ENCODE measurements around the gene SMAD2. TPM values are rescaled to one million over a fixed set of nuclear protein-coding genes. Genes with fewer than 3 reads are reported as not detected.

The SMAD2 gene
- total RNA-seq, 2 experiments from 2014 or later: 80.4 to 83.0 TPM

DNA sequence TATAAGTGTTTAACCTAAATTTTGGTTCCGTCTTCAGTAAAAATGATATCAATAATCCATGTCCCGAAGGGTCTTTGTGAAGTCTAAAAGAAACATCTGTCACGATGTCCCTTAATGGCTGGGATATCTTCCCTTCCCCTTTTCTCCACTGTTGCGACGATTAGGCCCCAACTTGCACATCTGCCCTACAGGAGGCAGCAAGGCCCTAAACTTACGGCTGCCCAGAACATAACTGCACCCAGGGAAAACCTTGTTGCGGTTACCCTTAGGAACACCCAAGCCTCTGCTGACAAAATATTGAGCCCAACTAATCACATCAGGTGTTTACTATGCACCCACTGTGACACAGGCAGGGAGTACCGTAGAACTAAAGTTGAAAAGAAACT is 1.3 kb upstream of the SMAD2 start:
- Histone ChIP-seq H3K4me3 (ENCODE audit: low read length) (peak overlapping the region; percentile 56), H3K27me3 (ENCODE audit: control insufficient read depth in 1 of 2, insufficient read depth in 2 of 2, low read length in 2 of 2) (no peaks in the 10 kb centered on the region), H3K27ac (ENCODE audit: low read depth in 1 of 2, low read length in 2 of 2) (peak overlapping the region; percentile 78 to 92), H3K4me1 (ENCODE audit: insufficient read depth, low read length) (peaks cover 16% of the 10 kb centered on the region), H3K36me3 (ENCODE audit: insufficient read depth, low read length) (no peaks in the 10 kb centered on the region), H3K9me3 (ENCODE audit: control insufficient read depth in 1 of 2, insufficient read depth in 1 of 2, low read length in 2 of 2) (no peaks in the 10 kb centered on the region)
- H3K27me3 Mint-ChIP-seq: no peaks in the 10 kb centered on the region
- peaks cover 39% of the 10 kb centered on the region for H3K4me1 Mint-ChIP-seq (ENCODE audit: low read depth)
- ATAC-seq (ENCODE audit: poor library complexity) (peak; percentile 12), DNase-seq (peak in 13 of 14 experiments; percentile 9 to 78 (median 28))
- POLR2A ChIA-PET: no interaction called here
- intact Hi-C loops (cut with DNase I, micrococcal nuclease): loop anchor here in 1 of 2 experiments (2.0 to 10.0 kb wide), 5 partner anchors 29 to 1553 kb away; partner anchors contain the start of genes C18orf32 and HDHD2
- CTCF ChIA-PET: interaction anchor here (0.6 to 2.1 kb wide), 2 partner anchors 19 to 76 kb away, joined by 4 to 6 read pairs; no protein-coding TSS in a partner anchor
- peak overlapping the region; percentile 95 for H3K27ac Mint-ChIP-seq
- no peaks in the 10 kb centered on the region for H3K9me3 Mint-ChIP-seq
- peaks cover 13% of the 10 kb centered on the region for H3K36me3 Mint-ChIP-seq (ENCODE audit: low read depth)
- TF ChIP-seq, protein P1, sequence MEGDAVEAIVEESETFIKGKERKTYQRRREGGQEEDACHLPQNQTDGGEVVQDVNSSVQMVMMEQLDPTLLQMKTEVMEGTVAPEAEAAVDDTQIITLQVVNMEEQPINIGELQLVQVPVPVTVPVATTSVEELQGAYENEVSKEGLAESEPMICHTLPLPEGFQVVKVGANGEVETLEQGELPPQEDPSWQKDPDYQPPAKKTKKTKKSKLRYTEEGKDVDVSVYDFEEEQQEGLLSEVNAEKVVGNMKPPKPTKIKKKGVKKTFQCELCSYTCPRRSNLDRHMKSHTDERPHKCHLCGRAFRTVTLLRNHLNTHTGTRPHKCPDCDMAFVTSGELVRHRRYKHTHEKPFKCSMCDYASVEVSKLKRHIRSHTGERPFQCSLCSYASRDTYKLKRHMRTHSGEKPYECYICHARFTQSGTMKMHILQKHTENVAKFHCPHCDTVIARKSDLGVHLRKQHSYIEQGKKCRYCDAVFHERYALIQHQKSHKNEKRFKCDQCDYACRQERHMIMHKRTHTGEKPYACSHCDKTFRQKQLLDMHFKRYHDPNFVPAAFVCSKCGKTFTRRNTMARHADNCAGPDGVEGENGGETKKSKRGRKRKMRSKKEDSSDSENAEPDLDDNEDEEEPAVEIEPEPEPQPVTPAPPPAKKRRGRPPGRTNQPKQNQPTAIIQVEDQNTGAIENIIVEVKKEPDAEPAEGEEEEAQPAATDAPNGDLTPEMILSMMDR (IDR thresholded peaks at IDR 0.05): peak; percentile 16
- peak overlapping the region; percentile 93 for H3K4me3 Mint-ChIP-seq

DNA sequence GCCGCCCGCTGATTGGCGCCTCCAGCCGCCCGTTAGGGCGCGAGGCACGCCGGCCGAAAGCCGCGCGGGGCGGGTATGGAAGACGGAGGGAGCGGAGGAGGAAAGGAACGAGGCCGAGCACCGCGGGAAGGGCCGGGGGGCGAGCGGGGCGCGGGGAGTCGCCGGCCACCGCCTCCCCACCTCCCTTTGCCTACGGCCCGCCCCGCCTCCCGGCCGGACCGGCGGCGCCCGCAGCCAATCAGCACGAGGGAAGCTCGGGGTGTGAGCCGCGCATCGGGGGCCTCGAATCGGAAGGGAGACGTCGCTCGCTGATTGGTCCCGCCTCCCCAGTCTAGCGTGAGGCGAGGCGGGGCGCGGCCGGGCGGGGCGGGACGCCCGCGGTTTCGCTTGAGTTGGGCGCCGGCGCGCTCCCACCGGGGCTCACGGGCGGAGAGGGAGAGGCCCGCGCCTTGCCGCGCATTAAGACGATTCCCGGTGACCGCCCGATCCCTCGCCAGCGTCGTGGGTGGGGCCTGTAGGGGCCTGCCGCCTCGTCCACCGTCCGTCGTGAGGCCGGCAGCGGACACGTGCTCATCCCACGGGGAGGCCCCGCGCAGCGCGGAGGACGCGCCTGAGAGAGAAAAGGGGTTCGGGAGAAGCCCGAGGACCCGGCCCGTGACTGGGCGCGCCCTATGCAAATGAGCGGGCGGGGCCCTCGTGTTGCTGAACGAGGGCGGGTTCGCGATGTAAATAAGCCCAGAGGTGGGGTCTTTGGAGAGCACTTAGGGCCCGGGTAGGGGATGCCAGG is 665 bp upstream of the SMAD2 start:
- CTCF ChIA-PET: interaction anchor here (0.6 to 2.1 kb wide), 2 partner anchors 18 to 77 kb away, joined by 4 to 6 read pairs; no protein-coding TSS in a partner anchor
- TF ChIP-seq, protein P1 (IDR thresholded peaks at IDR 0.05): no peak
- POLR2A ChIA-PET: interaction anchor here (0.6 to 2.3 kb wide), 23 partner anchors 9 to 1010 kb away, joined by 3 to 63 read pairs (median 5); partner anchors contain the start of gene HDHD2
- intact Hi-C loops (cut with DNase I, micrococcal nuclease): loop anchor here in 1 of 2 experiments (2.0 to 10.0 kb wide), 5 partner anchors 28 to 1554 kb away; partner anchors contain the start of genes C18orf32 and HDHD2
- Histone ChIP-seq H3K4me1 (ENCODE audit: insufficient read depth, low read length) (peaks cover 20% of the 10 kb centered on the region), H3K36me3 (ENCODE audit: insufficient read depth, low read length) (no peaks in the 10 kb centered on the region), H3K4me3 (ENCODE audit: low read length) (peak overlapping the region; percentile 56), H3K27ac (ENCODE audit: low read depth in 1 of 2, low read length in 2 of 2) (peak overlapping the region; percentile 78 to 92), H3K9me3 (ENCODE audit: control insufficient read depth in 1 of 2, insufficient read depth in 1 of 2, low read length in 2 of 2) (no peaks in the 10 kb centered on the region), H3K27me3 (ENCODE audit: control insufficient read depth in 1 of 2, insufficient read depth in 2 of 2, low read length in 2 of 2) (no peaks in the 10 kb centered on the region)
- Mint-ChIP-seq H3K9me3 (no peaks in the 10 kb centered on the region), H3K4me1 (ENCODE audit: low read depth) (peaks cover 45% of the 10 kb centered on the region), H3K27me3 (no peaks in the 10 kb centered on the region), H3K27ac (peak overlapping the region; percentile 95), H3K36me3 (ENCODE audit: low read depth) (peaks cover 13% of the 10 kb centered on the region), H3K4me3 (peak overlapping the region; percentile 93)
- DNase-seq (peak; percentile 86 to 98 (median 92)), ATAC-seq (ENCODE audit: poor library complexity) (peak; percentile 75)

DNA sequence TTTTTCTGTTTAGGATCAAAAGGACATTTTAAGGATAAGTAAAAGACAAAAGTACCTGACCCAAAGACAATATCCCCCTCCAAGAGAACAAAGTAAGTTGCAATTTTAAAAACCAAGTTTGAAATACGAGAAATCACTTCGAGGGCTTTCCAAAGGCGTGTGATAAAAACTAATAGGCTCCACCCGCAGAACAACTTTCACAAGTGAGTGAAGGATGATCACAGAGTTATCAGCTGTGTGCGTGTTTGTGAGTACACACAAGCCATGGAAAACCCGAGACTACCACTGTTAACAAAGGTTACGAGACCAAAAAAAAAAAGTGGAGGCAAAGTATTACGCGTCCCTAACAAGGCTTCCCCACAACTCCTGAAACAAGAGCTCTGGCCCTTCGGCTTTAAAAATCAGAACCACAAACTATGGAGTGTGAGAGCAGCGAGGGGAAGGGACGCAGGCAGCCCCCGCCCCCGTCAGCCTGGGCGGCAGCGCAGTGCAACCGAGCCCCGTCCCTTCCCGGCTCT is 719 bp downstream of the SMAD2 start:
- H3K27ac ChIP-seq (ENCODE audit: low read depth in 1 of 2, low read length in 2 of 2): peak overlapping the region in 1 of 2 donors; percentile 77
- H3K9me3 ChIP-seq (ENCODE audit: control insufficient read depth in 1 of 2, insufficient read depth in 1 of 2, low read length in 2 of 2): no peaks in the 10 kb centered on the region
- CTCF ChIA-PET: no interaction called here
- Mint-ChIP-seq H3K27me3 (no peaks in the 10 kb centered on the region), H3K4me1 (ENCODE audit: low read depth) (peaks cover 59% of the 10 kb centered on the region), H3K36me3 (ENCODE audit: low read depth) (peaks cover 13% of the 10 kb centered on the region), H3K9me3 (no peaks in the 10 kb centered on the region), H3K4me3 (peak overlapping the region; percentile 96), H3K27ac (peak overlapping the region; percentile 94)
- DNase-seq (peak in 3 of 14 experiments; percentile 37 to 70 (median 66)), ATAC-seq (ENCODE audit: poor library complexity) (peak; percentile 1)
- intact Hi-C loops (cut with DNase I, micrococcal nuclease): loop anchor here (2.0 to 10.0 kb wide), 7 partner anchors 27 to 1555 kb away; partner anchors contain the start of genes C18orf32 (in 1 of the 2) and HDHD2 (in 1 of the 2)
- H3K4me3 ChIP-seq (ENCODE audit: low read length): peak overlapping the region; percentile 62
- POLR2A ChIA-PET: interaction anchor here (0.6 to 2.3 kb wide), 13 partner anchors 9 to 108 kb away, joined by 3 to 63 read pairs (median 8); no protein-coding TSS in a partner anchor
- H3K36me3 ChIP-seq (ENCODE audit: insufficient read depth, low read length): no peaks in the 10 kb centered on the region
- no peaks in the 10 kb centered on the region for H3K27me3 ChIP-seq (ENCODE audit: control insufficient read depth in 1 of 2, insufficient read depth in 2 of 2, low read length in 2 of 2)
- H3K4me1 ChIP-seq (ENCODE audit: insufficient read depth, low read length): peaks cover 20% of the 10 kb centered on the region
- TF ChIP-seq, protein P1 (IDR thresholded peaks at IDR 0.05): no peak
